IPS-11a (cell line): Measurements from ENCODE around the gene RAB44.

ENCODE experiments used
- H3K4me3 ChIP-seq: one replicate; pipeline ENCODE4 v1.5.1; 2013; ENCODE audit warnings: low read depth, low read length, control low read depth

The RAB44 gene

DNA sequence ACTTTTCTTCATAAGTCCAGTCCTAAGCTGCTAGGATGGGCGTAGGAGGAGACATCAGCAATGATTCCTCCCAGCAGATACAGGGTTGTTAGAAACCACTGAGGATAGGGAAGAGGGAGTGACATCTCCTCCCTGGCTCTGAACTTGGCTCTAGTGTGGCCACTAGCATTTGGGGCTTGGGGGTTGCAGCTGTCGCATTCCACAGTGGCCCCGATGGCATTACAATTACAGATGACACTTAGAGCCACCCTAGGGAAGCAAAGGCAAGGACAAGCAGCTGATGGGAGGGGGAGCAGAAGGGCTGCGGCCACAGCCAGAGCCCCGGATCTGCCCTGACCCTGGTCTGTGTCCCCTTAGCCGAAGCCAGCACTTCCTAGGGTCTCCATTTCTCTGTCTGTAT lies 28.6 kb upstream of the RAB44 start:
- H3K4me3 ChIP-seq, result no peak overlapping the region

DNA sequence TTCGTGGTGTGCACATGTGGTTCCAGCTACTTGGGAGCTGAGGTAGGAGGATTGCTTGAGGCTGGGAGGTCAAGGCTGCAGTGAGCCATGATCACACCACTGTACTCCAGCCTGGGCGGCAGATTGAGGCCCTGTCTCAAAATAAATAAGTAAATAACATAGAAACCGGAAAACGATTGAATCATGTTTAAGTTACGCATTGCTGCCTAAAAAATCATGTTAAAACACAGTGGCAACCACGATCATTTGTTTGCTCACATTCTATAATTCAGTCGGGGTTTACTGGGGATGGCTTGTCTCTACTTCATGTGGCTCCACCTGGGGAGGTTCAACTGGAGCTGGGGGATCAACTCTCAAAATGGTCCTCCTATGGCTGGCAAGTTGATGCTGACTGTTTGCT lies 27.4 kb upstream of the RAB44 start:
- no peak overlapping the region for H3K4me3 ChIP-seq

DNA sequence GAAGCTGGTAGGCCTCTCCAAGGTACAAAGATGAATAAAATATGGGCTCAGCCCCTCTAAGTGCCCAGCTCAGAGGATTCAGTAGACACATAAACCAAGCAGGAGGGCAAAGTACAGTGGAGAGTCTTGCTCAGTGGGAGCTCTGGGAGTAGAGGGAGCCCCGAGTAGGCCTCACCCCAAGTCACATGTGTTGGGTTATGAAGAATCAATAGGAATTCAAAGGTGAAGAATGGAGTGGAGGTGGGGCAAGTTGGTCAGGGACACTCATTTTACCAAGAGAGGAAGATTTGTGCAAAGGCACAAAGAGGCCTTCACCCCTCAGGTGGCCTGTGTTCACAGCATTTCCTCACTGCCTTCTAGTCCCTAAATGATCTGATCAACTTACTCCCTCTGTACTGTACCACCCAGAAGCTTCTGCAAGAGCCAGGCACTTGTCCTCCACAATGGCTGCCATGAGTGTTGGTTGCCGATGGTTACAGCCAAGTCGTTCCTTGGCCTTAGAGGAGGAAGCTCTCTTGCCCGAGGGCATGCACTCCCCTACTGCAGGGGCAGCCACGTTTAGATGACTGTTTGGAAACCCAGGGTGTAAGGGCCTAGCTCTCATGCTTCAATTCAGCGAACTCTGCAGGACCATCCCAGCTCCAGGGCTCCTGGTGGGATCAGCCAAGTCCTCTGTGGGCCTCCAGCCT lies 25.8 kb upstream of the RAB44 start:
- no peak overlapping the region for H3K4me3 ChIP-seq

DNA sequence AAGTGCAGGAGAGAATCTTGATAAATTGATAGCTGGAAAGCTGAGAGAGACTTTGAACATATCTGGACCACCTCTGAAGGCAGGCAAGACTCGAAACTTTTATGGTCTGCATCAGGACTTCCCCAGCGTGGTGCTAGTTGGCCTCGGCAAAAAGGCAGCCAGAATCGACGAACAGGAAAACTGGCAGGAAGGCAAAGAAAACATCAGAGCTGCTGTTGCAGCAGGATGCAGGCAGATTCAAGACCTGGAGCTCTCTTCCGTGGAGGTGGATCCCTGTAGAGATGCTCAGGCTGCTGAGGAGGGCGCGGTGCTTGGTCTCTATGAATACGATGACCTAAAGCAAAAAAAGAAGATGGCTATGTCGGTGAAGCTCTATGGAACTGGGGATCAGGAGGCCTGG lies 23.7 kb upstream of the RAB44 start:
- H3K4me3 ChIP-seq, result no peak overlapping the region

DNA sequence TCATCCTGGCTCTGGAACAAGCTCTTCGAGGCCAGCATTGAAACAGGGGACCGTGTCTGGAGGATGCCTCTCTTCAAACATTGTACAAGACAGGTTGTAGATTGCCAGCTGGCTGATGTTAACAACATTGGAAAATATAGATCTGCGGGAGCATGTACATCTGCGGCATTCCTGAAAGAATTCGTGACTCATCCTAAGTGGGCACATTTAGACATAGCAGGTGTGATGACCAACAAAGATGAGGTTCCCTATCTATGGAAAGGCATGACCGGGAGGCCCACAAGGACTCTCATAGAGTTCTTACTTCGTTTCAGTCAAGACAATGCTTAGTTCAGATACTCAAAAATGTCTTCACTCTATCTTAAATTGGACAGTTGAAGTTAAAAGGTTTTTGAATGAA lies 22.7 kb upstream of the RAB44 start:
- H3K4me3 ChIP-seq, result no peak overlapping the region

DNA sequence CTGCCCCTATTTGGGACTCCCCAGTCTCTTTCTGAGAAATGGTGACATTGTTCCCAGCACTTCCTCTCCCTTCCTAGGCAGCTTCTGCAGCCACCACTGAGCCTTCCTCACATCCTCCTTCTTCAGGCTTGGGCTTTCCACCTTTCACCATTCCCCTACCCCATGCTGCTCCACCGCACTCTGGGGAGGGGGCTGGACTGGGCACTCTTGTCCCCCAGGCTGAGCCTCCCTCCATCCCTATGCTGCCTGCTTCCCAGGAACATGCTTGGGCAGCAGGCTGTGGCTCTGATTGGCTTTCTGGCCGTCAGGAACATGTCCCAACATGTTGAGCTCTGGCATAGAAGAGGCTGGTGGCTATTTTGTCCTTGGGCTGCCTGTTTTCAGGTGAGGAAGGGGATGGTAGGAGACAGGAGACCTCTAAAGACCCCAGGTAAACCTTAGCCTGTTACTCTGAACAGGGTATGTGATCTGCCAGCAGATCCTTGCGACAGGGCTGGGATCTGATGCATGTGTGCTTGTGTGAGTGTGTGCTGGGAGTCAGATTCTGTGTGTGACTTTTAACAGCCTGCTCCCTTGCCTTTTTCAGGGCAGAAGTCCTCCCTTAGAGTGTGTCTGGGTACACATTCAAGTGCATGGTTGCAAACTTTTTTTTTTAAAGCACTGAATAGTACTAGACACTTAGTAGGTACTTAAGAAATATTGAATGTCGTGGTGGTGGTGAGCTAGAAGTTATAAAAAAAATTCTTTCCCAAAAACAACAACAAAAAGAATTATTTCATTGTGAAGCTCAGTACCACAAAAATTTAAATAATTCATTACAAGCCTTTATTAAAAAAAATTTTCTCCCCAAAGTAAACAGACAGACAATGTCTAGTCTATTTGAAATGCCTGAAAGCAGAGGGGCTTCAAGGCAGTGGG lies 21.2 kb upstream of the RAB44 start:
- no peak overlapping the region for H3K4me3 ChIP-seq

DNA sequence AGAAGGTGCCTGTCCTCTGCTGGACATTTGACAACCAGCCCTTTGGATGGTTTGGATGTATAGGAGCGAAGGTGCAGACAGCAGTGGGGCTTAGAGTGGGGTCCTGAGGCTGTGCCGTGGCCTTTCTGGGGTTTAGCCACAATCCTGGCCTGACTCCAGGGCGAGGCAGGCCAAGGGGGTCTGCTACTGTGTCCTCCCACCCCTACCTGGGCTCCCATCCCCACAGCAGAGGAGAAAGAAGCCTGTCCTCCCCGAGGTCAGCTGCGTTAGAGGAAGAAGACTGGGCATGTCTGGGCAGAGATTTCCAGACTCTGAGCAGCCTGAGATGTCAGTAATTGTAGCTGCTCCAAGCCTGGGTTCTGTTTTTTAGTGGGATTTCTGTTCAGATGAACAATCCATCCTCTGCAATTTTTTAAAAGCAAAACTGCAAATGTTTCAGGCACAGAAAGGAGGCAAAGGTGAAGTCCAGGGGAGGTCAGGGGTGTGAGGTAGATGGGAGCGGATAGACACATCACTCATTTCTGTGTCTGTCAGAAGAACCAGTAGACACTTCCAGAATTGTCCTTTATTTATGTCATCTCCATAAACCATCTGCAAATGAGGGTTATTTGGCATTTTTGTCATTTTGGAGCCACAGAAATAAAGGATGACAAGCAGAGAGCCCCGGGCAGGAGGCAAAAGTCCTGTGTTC lies 20.4 kb upstream of the RAB44 start:
- H3K4me3 ChIP-seq, result no peak overlapping the region

DNA sequence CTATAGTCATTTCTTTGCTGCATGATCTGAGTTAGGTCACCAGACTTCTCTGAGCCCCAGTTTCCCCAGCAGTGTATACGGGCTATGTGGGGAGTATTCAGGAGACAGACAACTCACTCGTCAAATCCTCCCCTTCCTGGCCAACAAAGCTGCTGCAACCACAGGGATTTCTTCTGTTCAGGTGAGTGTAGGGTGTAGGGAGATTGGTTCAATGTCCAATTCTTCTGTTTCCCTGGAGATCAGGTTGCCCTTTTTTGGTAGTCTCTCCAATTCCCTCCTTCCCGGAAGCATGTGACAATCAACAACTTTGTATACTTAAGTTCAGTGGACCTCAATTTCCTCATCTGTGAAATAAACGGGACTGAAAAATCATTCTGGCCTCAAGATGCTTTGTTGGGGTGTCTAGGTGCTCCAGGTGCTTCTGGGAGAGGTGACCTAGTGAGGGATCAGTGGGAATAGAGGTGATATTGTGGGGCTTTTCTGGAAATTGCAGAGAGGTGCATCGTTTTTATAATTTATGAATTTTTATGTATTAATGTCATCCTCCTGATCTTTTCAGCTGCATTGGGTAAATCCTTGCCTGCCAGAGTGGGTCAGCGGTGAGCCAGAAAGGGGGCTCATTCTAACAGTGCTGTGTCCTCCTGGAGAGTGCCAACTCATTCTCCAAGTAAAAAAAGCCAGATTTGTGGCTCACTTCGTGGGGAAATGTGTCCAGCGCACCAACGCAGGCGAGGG lies 19.7 kb upstream of the RAB44 start:
- peak overlapping the region; percentile 2 for H3K4me3 ChIP-seq

DNA sequence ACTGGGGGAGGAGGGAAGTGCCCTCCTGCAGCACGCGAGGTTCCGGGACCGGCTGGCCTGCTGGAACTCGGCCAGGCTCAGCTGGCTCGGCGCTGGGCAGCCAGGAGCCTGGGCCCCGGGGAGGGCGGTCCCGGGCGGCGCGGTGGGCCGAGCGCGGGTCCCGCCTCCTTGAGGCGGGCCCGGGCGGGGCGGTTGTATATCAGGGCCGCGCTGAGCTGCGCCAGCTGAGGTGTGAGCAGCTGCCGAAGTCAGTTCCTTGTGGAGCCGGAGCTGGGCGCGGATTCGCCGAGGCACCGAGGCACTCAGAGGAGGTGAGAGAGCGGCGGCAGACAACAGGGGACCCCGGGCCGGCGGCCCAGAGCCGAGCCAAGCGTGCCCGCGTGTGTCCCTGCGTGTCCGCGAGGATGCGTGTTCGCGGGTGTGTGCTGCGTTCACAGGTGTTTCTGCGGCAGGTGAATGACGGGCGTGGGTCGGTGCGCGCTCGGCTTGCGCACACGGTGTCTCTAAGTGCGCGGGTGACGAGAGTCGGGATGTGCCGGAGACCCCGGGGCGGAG lies 19.1 kb upstream of the RAB44 start, which contains the start of gene CDKN1A:
Gene CDKN1A, plus strand, starts transcription at position 227 of the 555 bp plus-strand sequence. CDS start 5,388 bp downstream, outside the sequence.
- H3K4me3 ChIP-seq, result peak within 1 kb of the TSS; percentile 73

DNA sequence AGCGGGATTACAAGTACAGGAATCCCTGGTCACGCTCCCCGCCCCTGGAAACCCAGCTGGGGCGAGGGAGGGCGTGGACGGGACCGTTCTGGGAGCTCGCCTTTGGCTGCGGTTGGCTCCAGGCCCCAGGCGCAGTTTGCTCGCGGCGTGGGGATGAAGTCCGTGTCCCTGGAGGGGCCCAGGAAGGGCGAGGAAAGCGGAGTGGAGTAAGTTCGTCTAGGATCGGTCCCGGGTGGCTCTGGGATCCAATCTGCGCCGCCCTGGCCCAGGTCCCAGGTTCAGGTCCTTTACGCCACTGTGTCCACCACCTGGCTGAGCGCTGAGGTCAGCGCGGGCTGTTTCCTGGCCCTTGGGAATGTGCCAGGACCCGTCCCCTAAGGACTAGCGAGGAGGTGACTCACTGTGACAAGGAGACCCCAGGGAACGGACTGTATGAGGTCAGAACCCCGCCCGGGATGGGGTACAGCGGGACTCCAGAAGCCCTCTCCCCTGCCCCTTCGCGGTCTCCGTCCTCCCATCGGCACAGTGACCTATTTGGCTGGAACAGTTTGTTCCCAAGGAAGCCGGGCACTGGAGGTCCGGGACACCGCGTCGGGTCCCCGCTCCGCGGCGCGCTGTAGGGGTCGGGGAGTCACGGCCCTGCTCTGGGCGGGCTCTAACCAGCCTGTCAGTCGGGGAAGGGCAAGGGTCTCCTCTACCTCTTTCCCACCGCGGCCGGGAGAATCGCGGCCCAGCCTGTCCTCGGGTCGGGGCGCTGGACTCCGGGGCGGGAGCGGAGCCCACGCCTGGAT lies 18.4 kb upstream of the RAB44 start:
- peak overlapping the region; percentile 73 for H3K4me3 ChIP-seq

DNA sequence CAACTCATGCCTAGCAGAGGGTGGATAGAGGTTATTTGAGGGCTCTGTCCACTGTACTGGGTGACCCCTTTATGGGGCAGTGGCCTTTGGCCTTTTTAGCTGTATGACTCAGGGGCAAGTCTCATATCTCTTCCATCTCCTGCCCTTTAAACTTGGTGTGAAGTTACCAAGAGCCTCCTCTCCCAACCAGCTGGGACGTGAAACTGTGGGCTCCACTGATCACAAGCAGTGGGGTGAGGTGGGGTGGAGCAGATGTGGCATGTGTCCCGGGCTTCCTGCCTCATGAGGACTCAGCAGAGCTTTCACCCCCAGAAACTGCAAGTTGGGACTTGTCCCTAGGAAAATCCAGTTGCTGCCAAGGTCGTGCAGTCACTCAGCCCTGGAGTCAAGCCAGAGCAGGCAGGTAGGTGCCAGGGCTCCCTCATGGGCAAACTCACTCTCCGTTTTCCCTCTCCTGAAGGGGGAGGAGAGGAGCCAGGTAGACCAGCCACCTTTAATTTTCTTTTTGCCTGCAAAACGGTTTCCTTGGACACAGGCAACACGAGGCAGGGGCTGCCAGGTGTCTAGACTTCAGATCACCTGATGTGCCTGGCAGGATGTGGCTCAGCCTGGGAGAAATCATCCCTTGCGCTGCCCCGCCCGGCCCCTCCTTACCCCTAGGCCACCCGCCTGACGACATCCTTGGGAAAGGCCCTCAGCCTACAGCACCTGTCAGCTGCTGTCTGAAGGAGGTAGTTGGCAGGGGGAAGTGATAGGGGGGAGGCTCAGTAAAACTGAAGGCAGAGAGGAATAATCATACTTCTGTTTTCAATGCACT lies 15.1 kb upstream of the RAB44 start:
- no peak overlapping the region for H3K4me3 ChIP-seq

DNA sequence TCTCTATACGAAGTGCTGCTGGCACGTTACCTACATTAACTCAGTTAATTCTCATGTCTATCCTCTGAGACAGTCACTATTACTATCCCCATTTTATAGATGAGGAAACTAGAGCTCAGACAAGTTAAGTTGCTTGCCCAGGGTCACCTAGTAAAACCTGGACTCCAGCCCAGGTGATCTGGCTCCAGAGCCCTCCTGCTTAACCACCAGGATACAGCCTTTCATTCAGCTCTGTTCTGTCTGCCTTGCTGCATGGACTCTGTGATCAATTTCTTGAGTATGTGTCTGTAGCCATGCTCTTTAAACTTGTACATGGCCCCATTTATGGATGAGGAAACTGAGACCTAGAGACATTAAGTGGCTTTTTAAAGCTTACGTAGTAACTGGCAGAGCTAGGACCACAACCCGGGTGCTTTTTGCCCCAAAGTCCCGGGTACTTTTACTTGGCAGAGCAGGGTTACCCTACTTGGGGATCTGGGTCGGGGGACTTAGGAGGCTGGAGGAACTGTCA lies 14.4 kb upstream of the RAB44 start:
- H3K4me3 ChIP-seq, result no peak overlapping the region

DNA sequence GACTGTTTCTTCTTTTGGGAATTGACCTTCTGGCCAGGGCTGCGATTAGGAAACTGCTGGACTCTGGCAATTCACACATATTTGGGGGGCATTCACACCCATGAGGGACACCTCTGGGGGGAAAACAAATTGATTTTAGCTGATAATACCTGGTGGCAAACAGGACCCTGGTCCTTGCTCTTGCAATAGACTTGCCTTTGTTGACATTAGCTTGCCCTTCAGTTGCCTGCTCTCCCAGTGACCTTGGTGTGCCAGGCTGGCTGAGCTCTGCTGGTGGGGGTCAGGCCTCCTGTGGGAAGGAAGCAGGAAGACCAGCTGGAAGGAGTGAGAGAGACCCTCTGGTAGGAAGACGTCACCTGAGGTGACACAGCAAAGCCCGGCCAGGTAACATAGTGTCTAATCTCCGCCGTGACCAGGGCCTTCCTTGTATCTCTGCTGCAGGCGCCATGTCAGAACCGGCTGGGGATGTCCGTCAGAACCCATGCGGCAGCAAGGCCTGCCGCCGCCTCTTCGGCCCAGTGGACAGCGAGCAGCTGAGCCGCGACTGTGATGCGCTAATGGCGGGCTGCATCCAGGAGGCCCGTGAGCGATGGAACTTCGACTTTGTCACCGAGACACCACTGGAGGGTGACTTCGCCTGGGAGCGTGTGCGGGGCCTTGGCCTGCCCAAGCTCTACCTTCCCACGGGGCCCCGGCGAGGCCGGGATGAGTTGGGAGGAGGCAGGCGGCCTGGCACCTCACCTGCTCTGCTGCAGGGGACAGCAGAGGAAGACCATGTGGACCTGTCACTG lies 13.8 kb upstream of the RAB44 start:
- H3K4me3 ChIP-seq, result no peak overlapping the region

DNA sequence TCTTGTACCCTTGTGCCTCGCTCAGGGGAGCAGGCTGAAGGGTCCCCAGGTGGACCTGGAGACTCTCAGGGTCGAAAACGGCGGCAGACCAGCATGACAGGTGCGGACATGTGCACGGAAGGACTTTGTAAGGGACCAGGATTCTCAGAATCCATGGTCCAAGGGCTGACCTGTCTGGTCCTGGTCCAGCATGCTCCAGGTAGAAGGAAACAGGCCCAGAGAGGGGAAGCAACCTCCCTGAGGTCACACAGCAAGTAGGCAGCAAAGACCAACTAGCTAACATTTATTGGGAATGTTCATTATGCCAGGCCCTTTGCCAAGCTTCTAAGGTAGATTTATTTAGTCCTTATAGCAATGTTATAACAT lies 13.2 kb upstream of the RAB44 start:
- no peak overlapping the region for H3K4me3 ChIP-seq

DNA sequence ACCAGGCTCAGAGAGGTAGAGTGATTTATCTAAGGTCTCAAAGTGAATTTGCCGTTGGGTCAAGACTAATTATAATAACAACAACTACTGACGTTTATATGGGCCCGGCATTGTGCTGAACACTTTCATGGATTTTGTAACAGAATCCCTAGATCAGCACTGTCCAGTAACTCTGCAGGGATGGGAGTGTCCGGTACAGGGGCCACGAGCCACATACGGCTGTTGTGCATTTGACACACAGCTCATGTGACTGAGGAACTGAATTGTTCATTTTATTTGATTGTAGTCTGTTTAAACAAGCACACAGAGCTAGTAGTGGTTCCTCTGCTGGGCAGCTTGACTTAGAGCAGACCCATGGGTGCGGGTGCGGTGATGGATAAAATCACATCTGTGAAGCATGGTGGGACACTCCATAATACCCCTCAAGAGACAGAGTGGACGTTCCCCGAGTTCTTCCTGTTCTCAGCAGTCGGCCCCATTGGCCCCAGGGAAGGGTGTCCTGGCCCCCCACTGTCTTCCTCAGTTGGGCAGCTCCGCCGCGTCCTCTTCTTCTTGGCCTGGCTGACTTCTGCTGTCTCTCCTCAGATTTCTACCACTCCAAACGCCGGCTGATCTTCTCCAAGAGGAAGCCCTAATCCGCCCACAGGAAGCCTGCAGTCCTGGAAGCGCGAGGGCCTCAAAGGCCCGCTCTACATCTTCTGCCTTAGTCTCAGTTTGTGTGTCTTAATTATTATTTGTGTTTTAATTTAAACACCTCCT lies 12.3 kb upstream of the RAB44 start:
- H3K4me3 ChIP-seq, result no peak overlapping the region

DNA sequence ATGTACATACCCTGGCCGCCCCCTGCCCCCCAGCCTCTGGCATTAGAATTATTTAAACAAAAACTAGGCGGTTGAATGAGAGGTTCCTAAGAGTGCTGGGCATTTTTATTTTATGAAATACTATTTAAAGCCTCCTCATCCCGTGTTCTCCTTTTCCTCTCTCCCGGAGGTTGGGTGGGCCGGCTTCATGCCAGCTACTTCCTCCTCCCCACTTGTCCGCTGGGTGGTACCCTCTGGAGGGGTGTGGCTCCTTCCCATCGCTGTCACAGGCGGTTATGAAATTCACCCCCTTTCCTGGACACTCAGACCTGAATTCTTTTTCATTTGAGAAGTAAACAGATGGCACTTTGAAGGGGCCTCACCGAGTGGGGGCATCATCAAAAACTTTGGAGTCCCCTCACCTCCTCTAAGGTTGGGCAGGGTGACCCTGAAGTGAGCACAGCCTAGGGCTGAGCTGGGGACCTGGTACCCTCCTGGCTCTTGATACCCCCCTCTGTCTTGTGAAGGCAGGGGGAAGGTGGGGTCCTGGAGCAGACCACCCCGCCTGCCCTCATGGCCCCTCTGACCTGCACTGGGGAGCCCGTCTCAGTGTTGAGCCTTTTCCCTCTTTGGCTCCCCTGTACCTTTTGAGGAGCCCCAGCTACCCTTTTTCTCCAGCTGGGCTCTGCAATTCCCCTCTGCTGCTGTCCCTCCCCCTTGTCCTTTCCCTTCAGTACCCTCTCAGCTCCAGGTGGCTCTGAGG lies 11.5 kb upstream of the RAB44 start:
- H3K4me3 ChIP-seq, result no peak overlapping the region
